Measurements from ENCODE around the gene MYO1F.

Gene MYO1F

DNA sequence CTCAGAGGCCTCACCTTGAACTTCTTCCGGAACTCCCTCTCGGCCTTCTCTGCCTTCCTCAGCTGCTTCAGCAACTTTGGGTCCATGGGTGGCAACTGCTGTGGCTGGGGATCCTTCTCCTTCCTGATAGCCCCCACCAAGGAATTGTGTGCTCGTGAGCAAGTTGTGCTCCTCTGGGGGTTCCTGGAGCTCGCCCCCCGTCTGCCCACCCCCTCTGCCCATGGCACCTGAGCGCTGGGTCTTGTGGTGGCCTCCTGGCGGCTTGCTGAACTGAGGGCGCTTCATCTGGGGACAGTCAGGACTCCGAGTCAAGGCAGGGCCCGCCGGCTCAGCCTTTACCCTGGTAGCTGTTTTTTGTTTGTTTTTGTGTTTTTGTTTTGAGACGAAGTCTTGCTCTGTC is 86.4 kb downstream of the MYO1F start:
- TF ChIP-seq, protein P1, sequence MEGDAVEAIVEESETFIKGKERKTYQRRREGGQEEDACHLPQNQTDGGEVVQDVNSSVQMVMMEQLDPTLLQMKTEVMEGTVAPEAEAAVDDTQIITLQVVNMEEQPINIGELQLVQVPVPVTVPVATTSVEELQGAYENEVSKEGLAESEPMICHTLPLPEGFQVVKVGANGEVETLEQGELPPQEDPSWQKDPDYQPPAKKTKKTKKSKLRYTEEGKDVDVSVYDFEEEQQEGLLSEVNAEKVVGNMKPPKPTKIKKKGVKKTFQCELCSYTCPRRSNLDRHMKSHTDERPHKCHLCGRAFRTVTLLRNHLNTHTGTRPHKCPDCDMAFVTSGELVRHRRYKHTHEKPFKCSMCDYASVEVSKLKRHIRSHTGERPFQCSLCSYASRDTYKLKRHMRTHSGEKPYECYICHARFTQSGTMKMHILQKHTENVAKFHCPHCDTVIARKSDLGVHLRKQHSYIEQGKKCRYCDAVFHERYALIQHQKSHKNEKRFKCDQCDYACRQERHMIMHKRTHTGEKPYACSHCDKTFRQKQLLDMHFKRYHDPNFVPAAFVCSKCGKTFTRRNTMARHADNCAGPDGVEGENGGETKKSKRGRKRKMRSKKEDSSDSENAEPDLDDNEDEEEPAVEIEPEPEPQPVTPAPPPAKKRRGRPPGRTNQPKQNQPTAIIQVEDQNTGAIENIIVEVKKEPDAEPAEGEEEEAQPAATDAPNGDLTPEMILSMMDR (conservative IDR thresholded peaks at IDR 0.05; ENCODE audit: low read depth, low read length) = no peak
- DNase-seq (ENCODE audit: low read depth) = no peak
- H3K4me3 ChIP-seq (ENCODE audit: low read length) = no peak overlapping the region

DNA sequence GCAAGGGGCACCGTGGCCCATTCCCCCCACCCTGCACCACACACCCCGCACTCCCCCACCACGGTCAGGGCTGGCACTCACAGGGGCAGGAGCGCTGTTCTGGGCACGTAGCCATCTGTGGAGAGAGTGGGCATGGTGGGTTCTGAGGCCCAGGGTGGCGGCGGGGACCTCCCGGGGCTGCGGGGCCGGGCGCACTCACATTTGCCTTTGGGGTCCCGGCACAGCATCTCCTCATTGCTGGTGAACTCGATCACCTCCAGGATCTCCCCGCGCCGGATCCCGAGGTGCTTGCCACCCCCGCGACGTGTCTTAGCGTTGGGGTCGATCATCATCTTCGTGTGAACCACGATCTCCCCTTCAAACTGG is 86.9 kb downstream of the MYO1F start:
- TF ChIP-seq, protein P1 (conservative IDR thresholded peaks at IDR 0.05; ENCODE audit: low read depth, low read length) = no peak

DNA sequence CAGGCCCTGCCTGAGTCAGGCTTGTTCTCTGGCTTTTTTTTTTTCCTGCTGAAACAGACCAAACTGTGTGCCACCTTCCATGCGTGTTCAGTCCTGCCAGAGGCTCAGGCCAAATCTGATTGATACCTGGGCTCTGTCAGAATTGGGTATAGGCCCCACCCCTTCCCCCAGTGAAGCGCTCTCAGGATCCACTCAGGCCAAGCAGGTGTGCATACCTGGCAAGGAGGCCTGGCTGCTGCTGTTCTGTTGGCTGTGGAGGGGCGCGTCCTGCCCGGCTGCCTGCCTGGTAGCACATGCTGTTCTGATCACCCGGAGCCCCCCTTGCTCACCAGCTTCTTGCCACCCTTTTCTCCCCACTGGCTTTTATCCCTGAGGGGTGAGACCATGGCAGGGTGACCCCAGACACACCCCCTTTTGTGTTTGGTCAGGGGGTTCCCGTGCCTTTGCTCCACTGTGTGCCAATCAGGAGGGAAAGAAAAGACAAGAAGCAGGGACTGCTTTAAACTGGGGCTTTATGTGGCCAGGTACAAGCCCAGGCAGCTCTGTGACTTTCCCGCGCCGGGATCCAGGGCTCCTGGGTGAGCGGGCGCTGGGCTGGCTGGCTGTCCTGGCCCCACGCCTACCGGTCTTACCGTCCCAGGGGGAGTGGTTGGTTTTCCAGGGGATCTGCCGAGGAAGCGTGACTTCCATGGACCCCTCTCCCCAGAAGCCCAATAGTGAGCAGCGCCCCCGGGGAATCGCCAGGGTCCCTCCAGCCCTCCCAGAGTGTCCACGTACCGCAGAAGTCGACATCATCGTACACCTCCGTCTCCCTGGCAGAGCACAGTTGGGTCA is 87.5 kb downstream of the MYO1F start:
- TF ChIP-seq, protein P1 (conservative IDR thresholded peaks at IDR 0.05; ENCODE audit: low read depth, low read length) = no peak
- no peak for DNase-seq (ENCODE audit: low read depth)
- no peak overlapping the region for H3K4me3 ChIP-seq (ENCODE audit: low read length)

More for the DNA sequence above, 86.9 kb downstream of the MYO1F start:
- DNase-seq (ENCODE audit: low read depth) = no peak
- no peak overlapping the region for H3K4me3 ChIP-seq (ENCODE audit: low read length)

DNA sequence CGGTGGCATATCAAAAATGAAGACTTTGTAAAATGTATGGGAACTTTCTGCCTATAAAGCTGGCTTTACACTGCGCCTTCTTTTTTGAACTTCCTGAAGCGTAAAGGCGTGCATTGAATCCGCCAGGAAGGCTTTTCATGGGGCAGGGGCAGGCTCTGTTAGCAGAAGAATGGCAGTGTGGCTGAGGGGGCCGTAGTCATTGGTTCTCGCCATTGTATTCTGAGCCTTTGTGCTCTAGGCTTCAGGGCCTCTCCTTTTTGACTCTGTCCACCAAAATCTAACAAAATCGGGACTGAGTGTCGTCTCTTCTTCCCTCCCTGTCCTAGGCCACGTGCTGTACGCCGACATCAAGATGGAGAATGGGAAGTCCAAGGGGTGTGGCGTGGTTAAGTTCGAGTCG is 88.9 kb downstream of the MYO1F start:
- H3K4me3 ChIP-seq (ENCODE audit: low read length) = no peak overlapping the region
- TF ChIP-seq, protein P1 (conservative IDR thresholded peaks at IDR 0.05; ENCODE audit: low read depth, low read length) = no peak
- no peak for DNase-seq (ENCODE audit: low read depth)

DNA sequence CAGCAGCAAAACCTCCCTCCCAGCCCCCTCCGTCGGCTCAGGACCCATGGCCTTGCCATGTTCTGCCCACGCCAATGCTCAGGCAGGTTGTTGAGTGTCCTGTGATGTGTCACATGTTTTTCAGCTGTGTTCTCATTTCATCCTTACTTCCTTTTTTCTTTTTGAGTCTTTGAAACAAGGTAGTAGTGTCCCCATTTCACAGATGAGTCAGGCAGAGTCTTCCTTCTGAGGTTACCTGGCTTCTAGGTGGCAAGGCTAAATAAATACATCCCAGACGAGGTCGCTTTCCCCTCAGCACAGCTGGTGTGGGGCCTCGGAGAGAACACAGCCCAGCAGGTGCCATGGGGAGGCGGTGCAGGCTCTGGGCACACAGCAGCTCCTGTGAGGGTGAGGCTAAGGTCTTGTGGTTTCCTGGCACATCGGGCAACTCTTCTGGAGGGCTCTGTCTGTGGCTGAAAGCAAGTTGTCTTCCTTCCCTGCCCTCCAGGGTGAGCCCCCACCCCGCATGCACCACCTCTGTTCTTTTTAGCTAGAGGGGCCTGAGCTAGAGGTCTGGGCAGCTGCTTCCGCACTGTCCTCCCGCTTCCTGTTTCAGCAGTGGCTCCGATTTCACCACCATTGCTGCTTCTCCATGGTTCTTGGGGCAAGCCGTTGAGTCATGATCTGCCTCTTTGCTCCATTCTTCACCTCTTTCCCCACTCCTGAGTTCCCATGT is 89.9 kb downstream of the MYO1F start:
- H3K4me3 ChIP-seq (ENCODE audit: low read length) = no peak overlapping the region
- DNase-seq (ENCODE audit: low read depth) = no peak
- TF ChIP-seq, protein P1 (conservative IDR thresholded peaks at IDR 0.05; ENCODE audit: low read depth, low read length) = no peak

DNA sequence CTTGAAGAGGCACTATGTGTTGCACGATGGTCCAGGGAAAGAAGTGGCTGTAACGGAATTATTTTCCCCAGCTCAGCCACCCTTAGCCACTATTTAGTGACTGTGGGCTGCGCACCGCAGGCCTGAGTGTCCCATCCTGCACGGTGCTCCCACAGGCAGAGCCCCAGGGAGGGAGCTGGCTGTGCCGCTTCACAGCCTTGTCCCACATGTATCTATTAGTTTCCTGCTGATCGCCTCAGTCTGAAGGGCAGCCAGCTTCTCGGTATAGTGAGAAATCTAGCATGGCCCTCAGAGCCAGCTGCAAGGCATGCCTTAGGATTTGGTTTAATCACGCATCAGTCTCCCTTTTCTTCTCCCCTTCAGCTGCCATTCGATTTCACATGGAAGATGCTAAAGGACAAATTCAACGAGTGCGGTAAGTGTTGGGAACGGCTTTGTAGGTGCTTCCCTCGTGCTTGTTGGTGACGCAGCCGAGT is 90.5 kb downstream of the MYO1F start:
- H3K4me3 ChIP-seq (ENCODE audit: low read length) = no peak overlapping the region
- DNase-seq (ENCODE audit: low read depth) = no peak
- TF ChIP-seq, protein P1 (conservative IDR thresholded peaks at IDR 0.05; ENCODE audit: low read depth, low read length) = no peak

Measured in retinal pigment epithelial cell (primary cell).